HG03439 (cell line): ENCODE measurements around the gene GRIN3A.
"Not testable (repeated sequence)": the region's sequence is repeated elsewhere in the genome, so short reads cannot be mapped to it uniquely, and the experiment has no call there.

ENCODE experiments used
- ATAC-seq: cut with Tn5 transposase; IDR thresholded peaks from one replicate; pipeline ENCODE4 v1.9.1; 2021; ENCODE audit warnings: mild to moderate bottlenecking, moderate library complexity; ENCODE audit not compliant: unreplicated experiment

The GRIN3A gene

GRCh38 chr9:101635473-101635872, 103.0 kb downstream of the GRIN3A start:
- no peak for ATAC-seq

DNA sequence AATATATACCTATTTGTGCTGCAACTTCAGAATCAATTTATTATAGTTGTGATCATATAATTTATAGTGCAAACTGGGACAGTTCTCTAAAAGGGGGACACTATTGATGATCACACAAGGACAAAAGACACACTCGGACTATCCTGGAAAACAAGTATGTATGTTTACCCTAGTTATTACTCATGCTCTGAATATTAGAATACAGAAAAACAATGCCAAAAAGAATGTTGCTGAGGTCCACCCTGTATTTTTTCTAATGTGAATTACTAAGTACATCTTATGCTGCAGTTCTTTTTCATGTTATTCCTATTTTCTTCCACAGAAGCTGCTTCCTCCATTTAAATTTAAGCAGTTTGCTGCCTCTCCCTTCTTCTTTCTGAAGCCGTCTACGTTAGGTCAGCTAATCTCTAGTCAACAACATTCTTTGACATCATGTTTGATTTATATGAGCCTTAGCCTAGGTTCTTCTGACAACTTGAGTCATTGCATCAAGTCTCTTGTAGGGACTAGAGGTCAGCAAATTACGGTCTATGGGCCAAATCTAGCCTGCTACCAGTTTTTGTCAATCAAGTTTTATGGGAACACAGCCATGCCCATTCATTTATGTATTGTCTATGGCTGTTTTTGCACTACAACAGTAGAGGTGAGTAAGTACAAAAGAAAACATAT, 103.6 kb downstream of the GRIN3A start:
- ATAC-seq, result no peak

DNA sequence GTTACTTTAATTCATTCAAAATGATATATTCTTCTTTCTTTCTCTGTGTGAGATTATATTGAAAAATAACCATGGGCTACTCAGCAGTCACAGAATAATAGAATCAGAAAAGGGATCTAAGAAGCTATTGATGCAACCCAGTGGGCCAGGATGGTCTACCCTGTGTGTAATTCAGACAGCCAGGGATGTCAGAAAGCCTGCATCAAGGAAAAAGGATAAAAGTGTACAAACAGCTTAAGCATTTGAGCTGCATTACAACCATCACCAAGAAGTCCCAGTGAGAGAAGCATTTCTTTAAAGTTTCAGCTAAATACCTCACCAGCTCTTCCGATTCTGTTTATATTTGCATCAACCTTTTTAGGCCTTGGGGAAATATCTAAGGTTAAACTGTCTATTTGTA, 105.8 kb downstream of the GRIN3A start:
- ATAC-seq, result no peak

DNA sequence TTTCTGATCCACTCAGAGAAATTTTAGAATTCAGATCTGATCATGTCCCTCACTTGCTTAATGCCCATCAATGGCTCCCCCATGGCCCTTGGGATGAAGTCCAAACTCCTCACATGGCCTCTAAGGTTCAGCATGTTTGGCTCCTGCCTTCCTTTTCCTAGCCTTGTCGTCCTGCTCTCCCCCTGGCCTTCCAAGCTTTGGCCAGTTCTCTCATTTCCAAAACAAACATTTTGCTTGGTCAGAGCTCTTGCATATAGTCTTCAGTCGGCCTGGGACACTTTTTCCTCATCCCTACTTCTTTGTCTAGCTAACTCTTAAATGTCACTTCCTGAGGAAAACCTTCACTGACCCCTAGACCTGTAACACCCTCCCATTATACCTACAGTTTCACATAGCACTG, 106.6 kb downstream of the GRIN3A start:
- ATAC-seq, result no peak

- ATAC-seq, result no peak
These were observed 108.8 kb downstream of the GRIN3A start for GRCh38 chr9:101629636-101630035.

DNA sequence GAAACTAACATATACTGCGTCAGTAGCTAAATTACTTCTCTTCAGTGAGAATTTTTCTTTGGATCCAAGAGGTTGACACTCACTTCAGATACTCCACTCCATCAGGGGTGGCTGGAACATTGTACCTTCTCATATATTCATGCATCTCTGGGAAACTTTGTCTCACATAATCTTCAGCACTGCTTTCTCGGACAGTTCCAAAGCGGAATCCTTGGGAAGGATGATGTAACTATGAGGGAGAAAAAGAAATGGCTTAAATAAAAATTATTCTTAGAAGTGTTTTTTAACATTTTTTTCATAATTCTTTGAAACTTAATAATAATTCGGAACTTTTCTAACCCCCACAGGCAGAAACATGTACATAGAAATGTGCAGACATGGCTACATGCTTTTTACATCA, 110.3 kb downstream of the GRIN3A start:
- ATAC-seq, result no peak

DNA sequence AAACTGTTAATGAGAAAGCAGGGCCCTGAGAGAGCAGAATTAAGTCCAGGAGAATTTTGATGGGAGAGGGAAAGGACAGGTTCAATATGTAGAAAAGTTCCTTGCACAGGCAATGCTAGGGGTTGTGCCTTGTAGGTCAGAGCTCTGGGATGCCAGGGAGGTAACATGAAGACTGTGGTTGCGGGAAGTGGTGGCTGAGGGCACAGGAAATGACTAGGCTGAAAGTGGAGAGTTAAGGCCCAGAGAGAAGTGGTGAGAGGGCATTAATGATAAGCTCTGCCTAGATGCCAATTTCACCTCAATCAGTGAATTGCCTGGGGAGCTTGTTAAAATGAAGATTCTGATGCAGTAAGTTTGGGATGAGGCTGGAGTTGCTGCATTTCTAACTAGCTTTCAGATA, 112.2 kb downstream of the GRIN3A start:
- no peak for ATAC-seq

- no peak for ATAC-seq
These were observed 112.6 kb downstream of the GRIN3A start for GRCh38 chr9:101625876-101626275.

DNA sequence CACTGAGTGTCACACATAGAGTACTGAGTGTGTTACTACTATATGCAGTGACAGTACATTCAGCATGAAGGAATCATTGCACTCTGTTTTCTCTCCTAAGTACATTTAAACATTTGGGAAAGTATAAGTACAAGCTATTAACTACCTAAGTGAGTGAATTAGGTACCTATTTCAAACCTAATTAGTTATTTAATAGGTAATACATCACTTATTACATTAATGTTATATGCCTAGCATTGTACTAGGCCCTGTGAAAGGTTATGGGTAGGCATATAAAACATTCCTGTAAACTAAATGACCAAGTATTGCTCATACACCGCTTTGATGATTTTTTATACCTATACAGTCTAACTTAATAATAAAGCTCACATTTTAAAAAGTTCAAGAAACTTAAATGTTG, 118.0 kb downstream of the GRIN3A start:
- no peak for ATAC-seq

DNA sequence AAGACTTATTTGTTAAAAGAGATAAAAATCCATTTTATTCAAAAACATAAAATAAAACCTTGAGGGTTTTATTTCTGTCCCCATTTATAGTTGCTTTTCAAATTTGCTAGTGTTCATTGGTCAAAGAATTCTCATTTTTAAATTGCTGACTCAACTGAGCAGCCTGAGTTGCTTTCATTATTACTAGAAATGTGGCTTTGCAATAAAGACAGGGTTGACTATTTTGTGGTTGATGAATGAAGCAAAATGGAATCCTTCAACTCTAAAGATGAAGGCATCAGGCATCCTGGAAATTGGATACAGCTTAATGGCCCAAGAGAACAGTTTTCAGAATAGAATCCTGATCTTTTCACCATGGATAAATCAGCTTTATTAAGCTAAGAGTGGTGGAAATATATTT, 119.7 kb downstream of the GRIN3A start:
- ATAC-seq, result no peak

GRCh38 chr9:101605547-101605946, 132.9 kb downstream of the GRIN3A start:
- ATAC-seq, result no peak

DNA sequence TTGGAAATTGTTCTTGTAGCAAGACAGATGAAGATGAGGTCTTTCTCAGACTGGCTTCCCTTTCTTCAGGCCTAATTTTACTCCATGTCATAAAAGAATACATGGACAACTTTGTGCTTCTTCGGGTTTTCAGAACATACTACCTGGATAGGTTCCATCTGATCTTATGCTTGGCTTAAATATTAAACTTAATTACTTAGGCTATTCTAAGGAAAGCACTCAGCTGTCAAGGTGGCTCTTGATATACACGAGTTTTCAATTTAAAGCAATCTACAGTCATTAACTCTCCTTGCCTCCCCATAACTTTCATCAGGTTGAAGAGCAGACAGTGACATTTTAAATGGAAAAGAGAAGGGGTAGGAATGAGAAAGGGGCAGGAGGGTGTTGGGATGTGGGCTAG, 134.2 kb downstream of the GRIN3A start:
- no peak for ATAC-seq

DNA sequence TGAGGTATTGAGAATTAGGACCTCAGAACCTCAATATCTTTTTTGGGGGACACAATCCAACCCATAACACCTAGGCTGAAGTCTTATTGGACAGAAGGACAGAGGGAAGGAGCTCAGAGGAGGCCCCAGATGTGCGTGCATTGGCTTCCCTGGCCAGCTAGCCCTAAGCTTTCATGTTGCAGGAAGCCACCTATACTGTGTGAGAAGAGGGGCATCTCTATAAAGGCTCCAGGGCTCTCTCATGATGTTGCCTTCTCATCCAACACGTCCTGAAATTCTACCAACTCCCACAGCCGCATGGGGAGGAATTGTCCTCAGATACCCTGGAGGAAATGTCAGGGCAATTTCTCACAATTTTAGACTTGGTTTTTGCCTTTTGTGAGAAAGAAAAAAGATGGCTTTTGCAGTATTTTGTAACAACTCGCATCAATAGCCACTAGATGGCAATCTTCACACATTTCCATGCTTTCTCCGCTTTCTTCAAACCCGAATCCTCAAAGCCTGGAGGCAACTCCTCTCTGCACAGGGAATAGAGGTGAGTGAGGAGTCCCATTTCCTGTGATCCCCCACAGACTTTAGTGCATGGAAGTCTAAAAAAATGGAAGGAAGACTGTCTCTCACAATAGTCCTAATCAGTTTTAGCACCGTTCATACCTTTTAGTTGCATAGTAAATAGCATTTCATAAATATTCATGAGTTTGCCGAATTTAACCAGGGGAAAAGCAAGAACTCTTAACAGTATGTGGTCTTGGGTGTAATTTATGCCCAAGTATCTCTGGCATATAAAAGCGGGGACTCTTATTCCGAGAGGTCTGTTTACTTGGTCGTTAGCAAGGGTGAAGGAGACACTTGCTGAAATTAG, 136.3 kb downstream of the GRIN3A start:
- ATAC-seq, result no peak

- ATAC-seq, result no peak
These were observed 143.7 kb downstream of the GRIN3A start, which contains the start of gene PPP3R2 for GRCh38 chr9:101594796-101595195. TSS of gene PPP3R2 (minus strand) at chr9:101594969. CDS start at chr9:101594921, 48 bp downstream.

DNA sequence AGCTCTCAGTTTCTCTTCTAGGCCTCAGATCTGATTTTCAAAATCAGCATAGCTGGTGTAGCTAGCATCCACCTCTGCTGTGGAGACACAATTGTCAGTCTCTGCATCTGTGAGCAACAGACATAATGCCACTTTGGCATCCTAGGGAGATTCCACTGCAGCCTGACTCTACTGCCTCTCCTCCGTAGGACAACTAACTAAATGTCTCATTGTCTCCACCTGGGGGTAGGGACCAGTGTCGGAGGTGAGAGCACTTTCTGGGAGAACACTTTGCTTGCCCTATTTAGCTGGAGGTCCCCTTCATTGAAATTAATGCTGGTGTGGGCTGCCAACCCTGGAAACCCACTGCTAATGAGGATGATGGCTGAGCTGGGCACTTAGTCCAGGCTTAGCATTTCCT, 145.1 kb downstream of the GRIN3A start:
- ATAC-seq, result no peak

- ATAC-seq, result no peak
These were observed 145.7 kb downstream of the GRIN3A start for GRCh38 chr9:101592788-101593187.

GRCh38 chr9:101591787-101592446, 146.5 kb downstream of the GRIN3A start:
- no peak for ATAC-seq

DNA sequence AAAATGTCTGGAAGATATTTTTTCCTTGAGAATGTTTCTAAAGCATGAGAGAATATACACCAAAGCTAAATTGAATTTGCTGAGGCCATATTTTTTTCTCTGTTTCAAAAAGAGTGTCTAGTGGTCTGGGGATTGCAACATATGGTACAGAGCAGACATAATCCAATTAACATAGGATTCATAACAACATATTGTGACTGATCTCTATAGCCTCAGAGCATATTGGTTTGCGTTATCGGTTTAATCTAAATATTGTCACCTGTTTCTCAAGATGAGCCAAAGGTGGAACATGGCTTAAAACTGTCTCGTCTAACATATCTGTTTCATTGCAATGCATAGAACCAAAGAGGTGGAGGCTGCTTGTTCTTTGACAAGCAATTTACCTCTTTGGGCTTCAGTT, 147.5 kb downstream of the GRIN3A start:
- no peak for ATAC-seq

DNA sequence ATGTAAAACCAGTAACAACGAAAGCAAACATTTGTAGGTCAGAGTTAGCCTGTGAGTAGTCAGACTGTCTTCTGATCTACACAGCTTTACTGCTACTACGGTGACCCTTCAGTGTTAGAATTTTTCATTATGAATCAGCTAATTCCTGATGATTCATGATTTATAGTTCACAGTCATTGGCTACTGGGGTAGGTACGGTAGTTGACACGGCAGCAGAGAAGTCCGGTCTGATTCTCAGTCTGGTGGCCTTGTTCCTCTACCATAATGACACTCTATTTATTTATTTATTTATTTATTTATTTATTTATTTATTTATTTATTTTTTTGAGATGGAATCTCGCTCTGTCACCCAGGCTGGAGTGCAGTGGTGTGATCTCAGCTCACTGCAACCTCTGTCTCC, 148.4 kb downstream of the GRIN3A start:
- not testable (repeated sequence) for ATAC-seq

GRCh38 chr9:101587332-101588043, 151.0 kb downstream of the GRIN3A start:
- ATAC-seq, result no peak

GRCh38 chr9:101586651-101587050, 151.8 kb downstream of the GRIN3A start:
- ATAC-seq, result no peak
